Ishikawa (cell line): ENCODE measurements around the gene SCNN1B.

ENCODE experiments used
- CEBPB ChIP-seq: IDR thresholded peaks from 2 replicates; pipeline ENCODE4 v1.6.1; 2012
- CREB1 ChIP-seq: IDR thresholded peaks from 2 replicates; pipeline ENCODE4 v1.6.1; 2012; ENCODE audit warnings: low read depth
- EGR1 ChIP-seq: IDR thresholded peaks from 2 replicates; pipeline ENCODE4 v1.6.1; 2012
- EP300 ChIP-seq: IDR thresholded peaks from 2 replicates; pipeline ENCODE4 v1.6.1; 2012; ENCODE audit warnings: borderline replicate concordance
- FOXM1 ChIP-seq: IDR thresholded peaks from 2 replicates; pipeline ENCODE4 v1.6.1; 2012; ENCODE audit warnings: low read depth, borderline replicate concordance
- MAX ChIP-seq: IDR thresholded peaks from 2 replicates; pipeline ENCODE4 v1.6.1; 2012
- NFIC ChIP-seq: IDR thresholded peaks from 2 replicates; pipeline ENCODE4 v1.6.1; 2012
- RAD21 ChIP-seq: IDR thresholded peaks from 2 replicates; pipeline ENCODE4 v1.6.1; 2012; ENCODE audit warnings: low read depth
- REST ChIP-seq: IDR thresholded peaks from 2 replicates; pipeline ENCODE4 v1.6.1; 2012; ENCODE audit warnings: low read depth, mild to moderate bottlenecking
- TAF1 ChIP-seq: IDR thresholded peaks from 2 replicates; pipeline ENCODE4 v1.6.1; 2012; ENCODE audit warnings: low read depth, mild to moderate bottlenecking
- TCF12 ChIP-seq: IDR thresholded peaks from 2 replicates; pipeline ENCODE4 v1.6.1; 2012; ENCODE audit warnings: low read depth
- TEAD4 ChIP-seq: IDR thresholded peaks from 2 replicates; pipeline ENCODE4 v1.6.1; 2012
- USF1 ChIP-seq: IDR thresholded peaks from 2 replicates; pipeline ENCODE4 v1.6.1; 2012
- YY1 ChIP-seq: IDR thresholded peaks from 2 replicates; pipeline ENCODE4 v1.6.1; 2012; ENCODE audit warnings: low read depth
- ZBTB7A ChIP-seq: IDR thresholded peaks from 2 replicates; pipeline ENCODE4 v1.6.1; 2012; ENCODE audit warnings: low read depth

SCNN1B gene

GRCh38 chr16:23384878-23385277 is 82.8 kb downstream of the SCNN1B start:
- TF ChIP-seq TEAD4 (no peak), EP300 (no peak), FOXM1 (no peak), TCF12 (no peak), ZBTB7A (no peak)

- TF ChIP-seq CEBPB (no peak), TAF1 (no peak), TEAD4 (no peak), NFIC (no peak), USF1 (no peak), TCF12 (no peak), ZBTB7A (no peak), EGR1 (no peak)
Measured at GRCh38 chr16:23385441-23385840, 83.3 kb downstream of the SCNN1B start.

GRCh38 chr16:23387666-23388065 is 85.6 kb downstream of the SCNN1B start:
- TF ChIP-seq MAX (no peak), CREB1 (no peak), TEAD4 (no peak), REST (no peak), EGR1 (no peak), TAF1 (no peak), ZBTB7A (no peak), TCF12 (no peak), RAD21 (no peak)

GRCh38 chr16:23388786-23389185 is 86.7 kb downstream of the SCNN1B start:
- TF ChIP-seq CREB1 = no peak
- TF ChIP-seq REST = no peak
- no peak for TF ChIP-seq NFIC
- TF ChIP-seq MAX = no peak
- no peak for TF ChIP-seq RAD21
- TF ChIP-seq YY1 = no peak
- no peak for TF ChIP-seq TCF12
- no peak for TF ChIP-seq ZBTB7A
- TF ChIP-seq EGR1 = no peak
- no peak for TF ChIP-seq CEBPB
- TF ChIP-seq TAF1 = no peak
- TF ChIP-seq USF1 = no peak

GRCh38 chr16:23389201-23389600 is 87.1 kb downstream of the SCNN1B start:
- TF ChIP-seq EGR1 = no peak
- no peak for TF ChIP-seq MAX
- no peak for TF ChIP-seq NFIC
- no peak for TF ChIP-seq EP300
- TF ChIP-seq FOXM1 = no peak
- TF ChIP-seq YY1 = no peak

- TF ChIP-seq REST (no peak), NFIC (no peak), TCF12 (no peak), RAD21 (no peak), USF1 (no peak), YY1 (no peak), CEBPB (no peak), MAX (no peak), TAF1 (no peak), EGR1 (no peak), FOXM1 (no peak), TEAD4 (no peak), CREB1 (no peak), ZBTB7A (no peak), EP300 (no peak)
Measured at GRCh38 chr16:23391381-23392222, 89.5 kb downstream of the SCNN1B start.
